Activated CD4-positive, alpha-beta T cell treated with anti-CD3 and anti-CD28 coated beads, Interleukin-2, amount 50 U/mL, for 48 hours (primary cell): ENCODE measurements around the gene CAMKMT.

Experiments used
- DNase-seq, 2 experiments: peaks; one replicate each; pipeline ENCODE4 v3.0.0-alpha.2; 2020

CAMKMT gene

DNA sequence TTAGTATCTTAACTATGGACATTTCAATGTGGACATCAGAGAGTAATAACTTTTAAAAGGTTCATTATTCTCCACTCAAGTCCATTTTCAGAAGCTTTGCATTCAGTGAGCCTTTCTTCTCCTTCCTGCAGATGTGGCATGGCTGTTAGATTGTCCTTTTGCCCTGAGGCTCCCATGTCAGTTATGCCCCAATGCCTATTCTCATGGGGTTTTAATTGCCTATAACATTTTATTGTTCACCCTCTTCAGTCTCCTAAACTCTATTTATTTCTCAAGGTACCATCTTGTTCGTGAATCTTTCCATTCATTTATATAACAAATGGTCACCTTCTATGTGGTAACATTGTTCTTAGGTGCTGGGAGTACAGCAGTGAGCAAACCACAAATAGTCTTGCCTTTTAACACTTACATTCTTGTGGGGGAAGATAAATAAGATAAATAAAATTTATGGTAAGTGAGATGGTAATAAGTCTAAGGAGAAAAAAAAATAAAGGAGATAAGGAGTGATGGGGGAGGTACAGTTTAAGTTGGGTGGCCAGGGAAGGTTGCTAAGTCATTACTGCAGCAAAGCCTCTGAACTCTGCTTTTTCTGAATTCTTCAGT is 301.8 kb downstream of the CAMKMT start:
- DNase-seq, result no peak

DNA sequence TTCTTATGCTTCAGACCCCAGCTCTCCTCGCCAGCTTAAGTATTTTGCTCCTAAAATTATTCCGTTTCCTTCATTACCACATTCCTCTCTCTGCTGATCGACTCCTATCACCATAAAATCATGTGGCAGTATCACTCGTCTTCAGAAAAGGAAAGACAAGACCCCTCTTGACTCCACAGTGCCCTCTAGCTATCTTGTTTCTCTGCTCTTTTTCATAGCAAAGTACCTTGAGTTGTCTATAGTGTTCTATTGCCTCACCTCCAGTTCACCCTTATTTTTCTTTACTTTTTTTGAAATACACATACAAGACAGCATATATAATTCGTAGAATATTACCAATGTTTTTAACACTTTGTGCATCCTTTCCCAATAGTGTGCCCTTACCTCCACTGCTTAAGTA is 306.6 kb downstream of the CAMKMT start:
- no peak for DNase-seq

GRCh38 chr2:44671276-44671675 is 309.5 kb downstream of the CAMKMT start:
- no peak for DNase-seq

DNA sequence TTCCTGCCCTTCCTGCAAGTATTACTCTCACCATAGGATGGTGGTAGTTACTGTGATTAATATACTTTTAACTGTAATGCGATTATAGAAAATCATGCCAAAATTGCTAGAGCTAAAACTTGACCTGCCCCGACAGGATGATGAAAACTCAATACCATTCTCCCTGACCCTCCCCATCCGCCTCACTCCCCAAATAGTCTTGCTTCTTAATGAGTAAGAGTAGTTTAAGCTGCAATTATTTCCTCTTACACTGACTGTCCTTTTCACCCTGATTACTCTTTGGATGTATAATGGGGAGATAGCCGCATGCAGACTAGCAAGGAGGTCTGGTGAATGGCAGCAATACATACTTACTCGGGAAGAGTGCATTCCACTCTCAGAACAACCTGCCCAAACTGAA is 310.2 kb downstream of the CAMKMT start:
- DNase-seq, result no peak

GRCh38 chr2:44672431-44672830 is 310.7 kb downstream of the CAMKMT start:
- DNase-seq, result no peak

DNA sequence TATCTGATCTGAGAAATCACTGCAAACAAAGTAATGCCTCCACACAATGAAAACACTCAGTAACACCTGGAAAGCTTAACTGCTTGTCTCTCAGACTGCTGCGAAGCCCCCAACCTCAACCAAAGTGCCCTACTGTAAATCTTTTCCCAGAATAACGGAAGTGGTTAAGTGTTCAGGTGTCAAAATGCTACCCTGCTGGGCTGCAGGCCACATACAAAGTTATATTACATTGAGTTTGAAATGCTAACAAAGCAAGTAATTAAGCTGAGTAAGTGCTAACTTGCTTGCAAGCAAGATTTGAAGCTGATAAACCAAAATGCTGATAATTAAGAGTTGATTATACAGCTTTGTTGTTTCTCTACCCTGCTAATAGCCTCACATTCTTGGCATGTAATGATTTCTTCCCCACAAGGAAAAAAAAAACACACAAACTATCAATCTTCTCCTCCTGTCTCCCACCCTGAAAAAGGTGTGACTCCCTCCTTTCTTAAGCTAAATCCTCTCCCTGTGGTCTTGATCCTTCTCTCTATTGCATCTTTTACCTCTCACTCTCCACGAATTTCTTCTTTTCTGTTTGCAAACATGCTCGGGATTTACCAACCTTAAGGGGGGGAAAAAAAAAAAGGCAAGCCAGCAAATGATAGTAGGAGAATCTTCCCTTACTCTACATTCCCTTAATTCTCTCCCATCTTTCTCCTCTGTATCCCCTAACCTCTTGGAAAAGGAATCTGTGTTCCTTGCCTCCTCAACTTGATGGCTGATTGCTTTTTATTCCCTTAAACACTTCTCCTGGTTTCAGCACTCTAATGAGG is 312.9 kb downstream of the CAMKMT start:
- no peak for DNase-seq

GRCh38 chr2:44676379-44676778 is 314.6 kb downstream of the CAMKMT start:
- DNase-seq, result no peak

DNA sequence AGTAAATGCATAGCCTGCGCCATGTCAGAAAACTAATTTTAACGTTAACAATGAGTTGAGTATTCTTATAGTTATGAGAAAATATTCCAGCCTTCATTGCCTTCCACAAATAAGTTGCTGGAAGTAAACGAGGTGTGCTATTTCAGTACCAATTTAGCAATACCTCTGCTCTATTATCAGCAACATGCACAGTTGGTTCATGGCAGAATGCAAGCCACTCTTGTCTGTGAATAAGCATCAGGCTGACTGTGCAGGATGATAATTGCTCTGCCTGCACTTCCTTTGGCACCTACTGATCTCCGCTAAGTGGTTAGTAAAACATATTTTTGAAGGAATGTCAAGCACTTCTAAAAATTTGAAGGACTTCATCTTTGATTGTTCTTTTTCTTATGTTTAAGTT is 317.8 kb downstream of the CAMKMT start:
- no peak for DNase-seq

DNA sequence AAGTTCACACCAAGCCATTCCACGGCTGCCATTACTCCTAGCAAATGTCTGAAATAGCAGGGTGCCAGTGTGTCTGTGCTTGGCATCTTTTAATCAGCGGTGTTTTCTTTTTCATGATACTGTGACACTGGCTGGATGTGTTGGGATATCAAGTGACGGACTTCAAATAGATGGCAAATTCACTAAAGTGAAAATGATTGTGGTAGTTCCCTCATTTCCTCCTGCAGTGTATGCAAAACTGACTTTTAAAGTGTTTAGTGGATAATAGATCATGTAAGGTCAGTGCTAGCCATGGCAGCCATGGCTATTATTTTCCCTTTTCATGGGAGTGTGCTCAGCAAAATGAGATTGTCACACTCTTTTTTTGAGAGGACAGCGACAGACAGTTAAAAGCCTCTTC is 318.2 kb downstream of the CAMKMT start:
- no peak for DNase-seq

GRCh38 chr2:44680424-44680971 is 318.8 kb downstream of the CAMKMT start:
- no peak for DNase-seq

DNA sequence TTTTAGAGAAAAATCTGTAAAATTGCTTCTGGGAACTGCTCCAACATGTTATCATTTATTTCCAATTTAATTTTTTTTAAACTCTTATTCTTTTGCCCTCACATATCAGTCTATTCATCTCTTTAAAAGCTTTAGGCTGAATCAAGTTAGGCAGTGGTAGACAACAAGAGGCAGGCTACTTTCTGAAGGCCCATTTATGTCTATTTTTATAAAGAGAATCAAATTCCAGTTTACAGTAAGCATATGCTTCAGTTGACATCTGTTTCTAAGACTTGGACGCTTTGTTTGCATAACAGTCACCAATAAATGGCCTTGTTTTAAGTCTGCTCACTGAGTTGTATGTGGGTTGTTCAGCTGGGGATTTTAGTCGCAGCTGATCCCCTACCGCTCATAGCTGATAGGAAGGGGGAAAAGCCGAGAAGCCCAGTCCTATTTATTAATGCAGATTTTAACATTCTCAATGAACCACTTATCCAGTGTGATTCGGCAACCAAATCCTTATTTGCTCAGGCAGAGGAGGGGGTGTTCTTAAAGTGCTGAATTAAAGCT is 319.3 kb downstream of the CAMKMT start:
- DNase-seq, result no peak

DNA sequence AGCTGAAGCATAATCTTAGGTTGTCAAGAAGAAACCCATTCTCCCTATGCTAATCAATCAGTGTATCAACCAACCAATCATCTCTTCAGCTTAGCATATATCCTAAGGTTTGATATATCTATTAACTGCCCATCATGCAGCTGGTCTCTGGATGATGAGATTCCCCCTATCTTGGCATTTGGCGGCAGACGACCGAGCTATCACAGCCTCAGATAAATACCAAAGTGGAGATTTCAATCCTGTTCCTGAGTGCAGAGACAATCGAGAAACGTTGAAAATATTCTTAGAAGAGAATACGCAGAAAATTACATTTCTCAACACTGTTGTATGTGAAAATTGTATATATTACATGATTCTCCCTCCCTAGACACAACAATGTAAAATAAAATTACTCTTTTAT is 320.7 kb downstream of the CAMKMT start:
- no peak for DNase-seq

DNA sequence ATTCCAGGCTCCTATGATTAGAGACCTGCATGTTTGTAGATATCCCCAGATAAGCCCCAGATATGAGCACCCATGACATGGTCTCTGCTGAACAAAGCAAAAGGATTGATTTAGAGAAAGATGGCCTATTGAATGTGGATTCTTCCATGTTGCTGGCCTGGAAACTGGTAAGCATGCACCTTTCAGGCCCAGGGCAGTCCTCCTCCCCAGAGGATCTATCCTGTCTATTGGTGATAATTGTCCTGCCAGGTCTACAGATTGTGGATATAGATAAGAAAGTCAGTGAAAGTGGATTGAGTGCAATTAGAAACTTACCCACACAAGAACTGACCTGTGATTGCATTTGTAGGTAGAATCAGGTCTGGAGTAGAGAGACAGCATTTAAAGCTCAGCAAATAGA is 322.8 kb downstream of the CAMKMT start:
- DNase-seq, result no peak

GRCh38 chr2:44686561-44686960 is 324.8 kb downstream of the CAMKMT start:
- DNase-seq, result no peak

DNA sequence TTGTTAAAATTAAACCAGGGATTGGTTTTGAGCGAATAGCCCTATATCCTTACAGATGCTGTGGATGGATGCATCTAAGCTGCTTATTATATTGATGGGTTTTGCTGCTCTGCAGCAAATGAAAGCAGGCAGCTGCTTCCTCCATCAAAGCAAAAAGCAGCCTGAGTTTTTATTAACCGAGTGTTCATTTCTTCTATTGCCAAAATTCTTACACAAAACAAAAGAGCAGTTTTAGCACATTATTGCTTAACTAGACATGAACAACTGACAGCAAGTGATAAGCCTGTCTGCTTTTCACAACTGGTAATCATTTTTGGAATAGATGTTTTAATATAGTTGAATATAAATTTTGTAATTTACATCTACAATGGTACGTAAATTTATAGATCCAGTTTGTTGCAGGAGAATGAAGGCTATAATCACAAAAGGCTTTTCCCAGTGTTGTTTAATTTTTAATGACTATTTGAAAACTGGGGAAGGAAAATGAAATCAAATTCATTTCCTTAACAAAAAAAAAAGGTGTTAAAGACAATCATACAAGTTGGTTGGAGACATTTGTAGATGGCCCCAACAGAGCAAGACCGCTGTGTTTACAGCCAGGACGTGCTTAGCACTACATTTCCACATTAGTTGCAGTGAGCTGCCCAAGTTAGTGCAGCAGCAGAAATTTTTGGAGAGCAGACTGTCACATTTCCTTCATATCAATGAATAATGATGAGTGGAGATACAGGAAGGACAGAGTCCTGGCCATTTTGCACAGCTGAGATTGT is 326.1 kb downstream of the CAMKMT start:
- no peak for DNase-seq

- no peak for DNase-seq
These were observed 326.8 kb downstream of the CAMKMT start for GRCh38 chr2:44688456-44689124.

DNA sequence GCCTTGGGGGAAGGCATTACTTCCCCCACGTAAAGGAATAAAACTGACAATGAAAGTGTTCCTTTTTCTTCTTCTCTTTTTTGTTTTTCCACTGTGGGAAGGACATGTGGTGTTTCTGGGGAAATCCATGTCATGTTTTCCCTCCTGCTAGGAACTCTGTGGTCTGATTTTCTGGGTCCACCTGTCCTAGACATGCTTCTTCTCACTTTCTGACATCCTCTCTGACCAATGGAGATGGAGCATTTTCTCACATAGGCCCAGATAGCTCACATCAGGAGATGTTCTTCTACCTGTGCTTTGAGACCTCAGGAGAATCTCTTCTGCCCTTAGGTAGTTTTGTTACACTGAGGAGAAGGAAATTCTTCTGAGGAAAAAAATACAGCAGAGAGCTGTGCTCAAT is 327.8 kb downstream of the CAMKMT start:
- DNase-seq, result no peak

- no peak for DNase-seq
These were observed 329.5 kb downstream of the CAMKMT start for GRCh38 chr2:44691174-44691785.

DNA sequence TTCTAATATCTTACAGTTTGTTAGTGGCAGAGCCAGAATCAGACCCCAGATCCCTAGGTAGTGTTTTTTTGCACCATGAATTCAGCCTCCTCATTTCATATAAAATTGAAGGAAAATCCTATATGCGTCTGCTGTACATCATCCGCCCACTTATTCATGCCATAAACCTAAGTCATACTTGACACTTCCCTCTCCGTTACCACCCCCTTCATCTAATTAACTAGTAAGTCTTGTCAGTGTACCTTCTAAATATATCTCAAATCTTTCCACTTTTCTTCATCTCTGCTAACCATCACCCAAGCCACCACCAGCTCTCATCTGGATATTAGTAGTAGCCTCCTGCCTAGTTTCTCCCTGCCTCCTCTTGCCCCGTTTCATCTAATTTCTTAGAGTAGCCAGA is 331.1 kb downstream of the CAMKMT start:
- DNase-seq, result no peak

DNA sequence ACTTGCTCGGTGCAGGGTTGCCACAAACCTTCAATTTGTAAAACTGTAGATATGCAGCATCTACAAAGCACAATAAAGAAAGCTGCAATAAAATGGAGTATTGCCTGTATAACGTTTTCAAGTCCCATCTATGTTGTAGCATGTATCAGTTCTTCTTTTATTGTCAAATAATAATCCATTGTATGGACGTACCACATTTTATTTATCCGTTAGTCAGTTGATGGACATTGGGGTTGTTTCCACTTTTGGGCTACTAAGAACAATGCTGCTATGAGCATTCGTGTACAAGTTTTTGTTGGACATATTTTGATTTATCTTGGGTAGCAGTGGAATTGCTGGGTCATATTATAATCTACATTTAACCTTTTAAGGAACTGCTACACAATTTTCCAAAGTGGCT is 339.1 kb downstream of the CAMKMT start:
- DNase-seq, result no peak

DNA sequence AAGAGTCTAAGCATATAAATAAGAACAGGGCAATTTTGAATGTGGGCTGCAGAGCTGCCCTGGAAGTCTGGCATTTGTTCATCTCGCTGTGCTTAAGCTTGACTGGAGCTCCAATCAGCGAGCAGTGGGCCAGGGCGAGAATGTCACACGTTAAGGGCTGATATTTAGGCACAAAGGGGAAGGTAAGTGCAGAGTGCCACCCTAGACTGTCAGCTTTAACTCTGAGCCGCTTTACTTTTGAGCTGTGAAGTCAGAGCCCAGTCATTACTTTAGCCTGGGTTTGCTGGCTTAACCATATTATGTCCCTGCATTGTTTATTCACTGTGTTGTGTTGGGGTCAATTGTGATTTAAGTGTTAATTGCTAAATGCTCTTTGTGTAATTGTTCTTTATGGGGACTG is 343.6 kb downstream of the CAMKMT start:
- no peak for DNase-seq

DNA sequence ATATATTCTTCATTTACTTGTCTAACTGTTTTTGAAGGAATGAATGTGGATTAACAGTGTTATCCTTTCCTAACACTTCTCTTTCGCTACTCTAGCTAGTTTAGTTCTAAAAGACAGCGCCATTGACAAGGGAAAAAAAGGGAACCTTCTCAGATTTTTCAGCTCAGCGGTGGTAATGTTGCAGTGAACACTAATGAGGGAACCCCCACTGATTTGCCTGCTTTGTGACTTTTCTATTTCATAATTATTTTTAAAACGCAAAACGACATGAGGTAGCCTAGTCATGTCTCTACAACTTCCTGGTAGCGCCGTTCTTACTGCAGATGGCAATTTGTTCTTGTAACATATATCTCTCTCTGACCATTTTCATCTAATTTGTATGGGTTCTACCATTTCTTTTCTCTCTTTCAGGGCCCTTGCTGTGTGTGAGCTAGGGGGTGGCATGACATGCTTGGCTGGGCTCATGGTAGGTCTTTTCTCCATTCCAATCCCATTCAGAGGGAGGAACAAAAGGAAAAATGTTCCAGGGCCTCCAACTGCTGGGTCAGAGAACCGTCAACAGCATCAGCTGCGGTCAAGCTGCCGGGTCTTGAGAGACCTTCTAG is 344.2 kb downstream of the CAMKMT start:
- no peak for DNase-seq
